ENCODE results near the gene CASQ1. TPM values are rescaled to one million over a fixed set of nuclear protein-coding genes. Genes with fewer than 3 reads are reported as not detected.

The CASQ1 gene
- polyA plus RNA-seq, 1 donor from 2014 or later: not detected

- H3K4me2 ChIP-seq (ENCODE audit: low read length): no peak overlapping the region
- H2AFZ ChIP-seq (ENCODE audit: low read depth, low read length): no peak overlapping the region
- no peaks in the 10 kb centered on the region for H3K27me3 ChIP-seq (ENCODE audit: insufficient read depth, low read depth, low read length)
- H3K27ac ChIP-seq (ENCODE audit: low read length): no peak overlapping the region
- no peaks in the 10 kb centered on the region for H3F3A ChIP-seq (ENCODE audit: insufficient read depth, low read length, poor library complexity, severe bottlenecking)
- H3K9me2 ChIP-seq (ENCODE audit: insufficient read depth, low read length): no peaks in the 10 kb centered on the region
- no peaks in the 10 kb centered on the region for H3K36me3 ChIP-seq (ENCODE audit: insufficient read depth, low read length)
- no peaks in the 10 kb centered on the region for H3K9me3 ChIP-seq (ENCODE audit: low read length)
- no peak for TF ChIP-seq CTCF (IDR thresholded peaks at IDR 0.05; ENCODE audit: poor library complexity, severe bottlenecking)
- no peak for TF ChIP-seq EP300 (conservative IDR thresholded peaks at IDR 0.05; ENCODE audit: poor library complexity, severe bottlenecking)
- TF ChIP-seq MXI1 (conservative IDR thresholded peaks at IDR 0.05; ENCODE audit: poor library complexity, severe bottlenecking): no peak
- TF ChIP-seq REST (IDR thresholded peaks at IDR 0.05; ENCODE audit: borderline replicate concordance): no peak
- no peak for TF ChIP-seq RAD21 (conservative IDR thresholded peaks at IDR 0.05)
- no peak for TF ChIP-seq TAF1 (IDR thresholded peaks at IDR 0.05; ENCODE audit: low read depth)
- no peak overlapping the region for H3K9ac ChIP-seq (ENCODE audit: low read length)
- H3K4me3 ChIP-seq (ENCODE audit: low read length): no peak overlapping the region
- no peaks in the 10 kb centered on the region for H4K20me1 ChIP-seq (ENCODE audit: insufficient read depth)
- no peaks in the 10 kb centered on the region for H3K79me2 ChIP-seq (replicated peaks; ENCODE audit: insufficient read depth, low read length)
These were observed 33.2 kb upstream of the CASQ1 start for GRCh38 chr1:160157174-160157573.

GRCh38 chr1:160158031-160158430 is 32.3 kb upstream of the CASQ1 start:
- Histone ChIP-seq H3K9ac (ENCODE audit: low read length) (no peak overlapping the region), H2AFZ (ENCODE audit: low read depth, low read length) (no peak overlapping the region), H3K27ac (ENCODE audit: low read length) (no peak overlapping the region), H3K9me2 (ENCODE audit: insufficient read depth, low read length) (no peaks in the 10 kb centered on the region), H3K36me3 (ENCODE audit: insufficient read depth, low read length) (no peaks in the 10 kb centered on the region), H3K79me2 (replicated peaks; ENCODE audit: insufficient read depth, low read length) (no peaks in the 10 kb centered on the region), H4K20me1 (ENCODE audit: insufficient read depth) (no peaks in the 10 kb centered on the region), H3F3A (ENCODE audit: insufficient read depth, low read length, poor library complexity, severe bottlenecking) (no peaks in the 10 kb centered on the region), H3K9me3 (ENCODE audit: low read length) (no peaks in the 10 kb centered on the region), H3K4me2 (ENCODE audit: low read length) (no peak overlapping the region), H3K27me3 (ENCODE audit: insufficient read depth, low read depth, low read length) (no peaks in the 10 kb centered on the region), H3K4me3 (ENCODE audit: low read length) (no peak overlapping the region)
- TF ChIP-seq CTCF (IDR thresholded peaks at IDR 0.05; ENCODE audit: poor library complexity, severe bottlenecking) (no peak), REST (IDR thresholded peaks at IDR 0.05; ENCODE audit: borderline replicate concordance) (no peak), MXI1 (conservative IDR thresholded peaks at IDR 0.05; ENCODE audit: poor library complexity, severe bottlenecking) (no peak), EP300 (conservative IDR thresholded peaks at IDR 0.05; ENCODE audit: poor library complexity, severe bottlenecking) (no peak), POLR2AphosphoS5 (IDR thresholded peaks at IDR 0.05) (no peak), TAF1 (IDR thresholded peaks at IDR 0.05; ENCODE audit: low read depth) (no peak), EZH2 (IDR thresholded peaks at IDR 0.05; ENCODE audit: borderline replicate concordance, insufficient read depth, low read length, poor library complexity, severe bottlenecking) (no peak), SMC3 (conservative IDR thresholded peaks at IDR 0.05; ENCODE audit: poor library complexity) (no peak), RAD21 (conservative IDR thresholded peaks at IDR 0.05) (no peak)
